Aorta (tissue), 5 donors: ENCODE results near the gene DPH2. TPM values are rescaled to one million over a fixed set of nuclear protein-coding genes. Genes with fewer than 3 reads are reported as not detected.

Source experiments
- ATAC-seq: fragments of 200-7000 bp; cut with Tn5 transposase; one replicate; pipeline ENCODE4 v1.9.1; 2022; ENCODE audit warnings: moderate library complexity; ENCODE audit not compliant: low FRiP score
- DNase-seq, 2 donors: peaks; one replicate each; pipeline ENCODE4 v3.0.0-alpha.2; 2020
- H3K27ac ChIP-seq, 2 donors: one replicate each; pipeline ENCODE4 v1.5.1; 2013; ENCODE audit warnings: low read length in 2 of 2, mild to moderate bottlenecking in 2 of 2, moderate library complexity in 2 of 2, control low read depth in 1 of 2, inconsistent platforms in 1 of 2, low read depth in 1 of 2
- H3K27me3 ChIP-seq, 2 donors: one replicate each; pipeline ENCODE4 v1.6.1; 2013; ENCODE audit warnings: control low read depth in 1 of 2, low read length in 1 of 2, mild to moderate bottlenecking in 1 of 2, moderate library complexity in 1 of 2; ENCODE audit not compliant: insufficient read depth in 2 of 2, control insufficient read depth in 1 of 2
- H3K36me3 ChIP-seq, 2 donors: one replicate each; pipeline ENCODE4 v1.6.1; 2013; ENCODE audit warnings: control low read depth in 1 of 2, low read length in 1 of 2, mild to moderate bottlenecking in 1 of 2; ENCODE audit not compliant: insufficient read depth in 2 of 2, control insufficient read depth in 1 of 2
- H3K4me1 ChIP-seq, 2 donors: one replicate each; pipeline ENCODE4 v1.6.1; 2013; ENCODE audit warnings: low read length in 2 of 2, control low read depth in 1 of 2, mild to moderate bottlenecking in 1 of 2, moderate library complexity in 1 of 2; ENCODE audit not compliant: insufficient read depth in 2 of 2, control insufficient read depth in 1 of 2
- H3K4me3 ChIP-seq, 2 donors: one replicate each; pipeline ENCODE4 v1.5.1; 2013; ENCODE audit warnings: low read length in 2 of 2, control low read depth in 1 of 2, mild to moderate bottlenecking in 1 of 2
- H3K9me3 ChIP-seq: one replicate; pipeline ENCODE4 v1.6.1; 2013; ENCODE audit warnings: mild to moderate bottlenecking, low read length; ENCODE audit not compliant: control insufficient read depth
- WGBS, 2 donors: extraction: QIAGEN DNeasy Blood & Tissue Kit; methylation state at CpG; one replicate each; pipeline ENCODE4 v1.1.7; 2013; 5-methylcytosine and 5-hydroxymethylcytosine counted together
- intact Hi-C, 2 donors: fragments of 100-400 bp; cut with DNase I; formaldehyde crosslinking; loops; one replicate each; pipeline versions ENCODE4 v1.14.2 to v1.15.0; 2022
- polyA plus RNA-seq, 2 donors: library from polyadenylated mRNA; stranded (reverse); fragments of 200-250 nt; gene quantifications; one replicate each; pipeline ENCODE4 v1.2.3, GENCODE V29; 2013
- total RNA-seq, 2 donors: library from RNA; stranded (reverse); fragmentation: NEBNext Ultra II Directional; extraction: Animal tissue kit (Norgen Biotek cat#: 25700); gene quantifications; one replicate each; pipeline ENCODE4 v1.2.1, GENCODE V29; 2021
- donor health status: healthy with polysubstance abuse.
- donor health status: Bipolar disorder and iron deficiency.
- donor health status: DM: no; HTN: no; CAD: no.
- donor health status: DM: no; HTN: no; CAD: no.
- donor health status: DM: yes; HTN: yes; CAD: no.

DPH2 gene
- total and polyA plus RNA-seq, 4 donors: 6.0 to 15.8 (median 13.3) TPM

- H3K27me3 ChIP-seq: no peaks in the 10 kb centered on the region
- H3K9me3 ChIP-seq: no peaks in the 10 kb centered on the region
- H3K4me3 ChIP-seq: no peak overlapping the region
- H3K36me3 ChIP-seq: no peaks in the 10 kb centered on the region
- H3K27ac ChIP-seq: no peak overlapping the region
- no peaks in the 10 kb centered on the region for H3K4me1 ChIP-seq
- 80 to 82% methylated on average over 10 of the region's 10 CpGs for WGBS, 2 donors
- intact Hi-C loops: loop anchor here in 1 of 2 donors (10.0 kb wide), 1 partner anchor 404 kb away; the partner anchor contains the start of gene PTPRF
- DNase-seq (peak in 1 of 2 donors; percentile 41), ATAC-seq (no peak)
These were observed 31.4 kb upstream of the DPH2 start for GRCh38 chr1:43938383-43938782.

GRCh38 chr1:43938892-43939587, 30.8 kb upstream of the DPH2 start:
- H3K4me1 ChIP-seq: no peaks in the 10 kb centered on the region
- peak in 1 of 2 donors; percentile 12 for DNase-seq
- no peaks in the 10 kb centered on the region for H3K36me3 ChIP-seq
- no peaks in the 10 kb centered on the region for H3K27me3 ChIP-seq
- H3K9me3 ChIP-seq: no peaks in the 10 kb centered on the region
- 82 to 89% methylated on average over 3 of the region's 3 CpGs for WGBS, 2 donors
- ATAC-seq: no peak
- H3K4me3 ChIP-seq: no peak overlapping the region
- H3K27ac ChIP-seq: no peak overlapping the region
- intact Hi-C loops: loop anchor here in 1 of 2 donors (10.0 kb wide), 1 partner anchor 404 kb away; the partner anchor contains the start of gene PTPRF

- Histone ChIP-seq H3K36me3 (no peaks in the 10 kb centered on the region), H3K9me3 (no peaks in the 10 kb centered on the region), H3K4me1 (no peaks in the 10 kb centered on the region), H3K4me3 (no peak overlapping the region), H3K27ac (no peak overlapping the region), H3K27me3 (no peaks in the 10 kb centered on the region)
- intact Hi-C loops: loop anchor here in 1 of 2 donors (10.0 kb wide), 1 partner anchor 408 kb away; the partner anchor contains the start of gene PTPRF
- ATAC-seq: no peak
- 95% methylated on average over 3 of the region's 3 CpGs for WGBS, 2 donors
- peak in 1 of 2 donors; percentile 11 for DNase-seq
These were observed 27.4 kb upstream of the DPH2 start for GRCh38 chr1:43942411-43942810.

- intact Hi-C loops: loop anchor here in 1 of 2 donors (10.0 kb wide), 1 partner anchor 410 kb away; the partner anchor contains the start of gene PTPRF
These were observed 24.9 kb upstream of the DPH2 start for GRCh38 chr1:43944860-43945259.

GRCh38 chr1:43945674-43946235, 24.1 kb upstream of the DPH2 start:
- no peak for DNase-seq
- Histone ChIP-seq H3K27me3 (no peaks in the 10 kb centered on the region), H3K9me3 (no peaks in the 10 kb centered on the region), H3K36me3 (no peaks in the 10 kb centered on the region), H3K4me3 (peak overlapping the region; percentile 35 to 73), H3K4me1 (no peaks in the 10 kb centered on the region), H3K27ac (peak overlapping the region in 1 of 2 donors; percentile 38)
- ATAC-seq: no peak
- 0 to 3% methylated on average over 3 of the region's 3 CpGs for WGBS, 2 donors
- intact Hi-C loops: loop anchor here in 1 of 2 donors (1.0 to 10.0 kb wide), 2 partner anchors 24 to 411 kb away; partner anchors contain the start of gene PTPRF

More at GRCh38 chr1:43944860-43945259, 24.9 kb upstream of the DPH2 start:
- Histone ChIP-seq H3K9me3 (no peaks in the 10 kb centered on the region), H3K4me1 (no peaks in the 10 kb centered on the region), H3K4me3 (no peak overlapping the region), H3K27ac (no peak overlapping the region), H3K36me3 (no peaks in the 10 kb centered on the region), H3K27me3 (no peaks in the 10 kb centered on the region)
- DNase-seq (peak in 1 of 2 donors; percentile 6), ATAC-seq (no peak)
- 97 to 100% methylated on average over 1 of the region's 1 CpG for WGBS, 2 donors

GRCh38 chr1:43946236-43947060, 23.4 kb upstream of the DPH2 start, which contains the start of gene IPO13:
IPO13 (plus strand) TSS chr1:43946950; CDS start chr1:43947601, 651 bp downstream.
- intact Hi-C loops: loop anchor here in 1 of 2 donors (1.0 to 10.0 kb wide), 2 partner anchors 23 to 412 kb away; partner anchors contain the start of gene PTPRF

GRCh38 chr1:43947061-43947873, 22.5 kb upstream of the DPH2 start:
- H3K4me1 ChIP-seq: no peaks in the 10 kb centered on the region
- intact Hi-C loops: loop anchor here in 1 of 2 donors (10.0 kb wide), 1 partner anchor 412 kb away; the partner anchor contains the start of gene PTPRF
- H3K9me3 ChIP-seq: no peaks in the 10 kb centered on the region
- H3K36me3 ChIP-seq: no peaks in the 10 kb centered on the region
- H3K27me3 ChIP-seq: no peaks in the 10 kb centered on the region
- no peak for DNase-seq
- 1% methylated on average over 25 to 27 of the region's 27 CpGs for whole genome bisulfite sequencing, 2 donors
- peak; percentile 37 for ATAC-seq
- H3K27ac ChIP-seq: peak overlapping the region in 1 of 2 donors; percentile 9
- H3K4me3 ChIP-seq: peak overlapping the region; percentile 22 to 59

More at GRCh38 chr1:43946236-43947060, 23.4 kb upstream of the DPH2 start, which contains the start of gene IPO13:
- no peaks in the 10 kb centered on the region for H3K27me3 ChIP-seq
- peak within 1 kb of the TSS; percentile 59 to 73 for H3K4me3 ChIP-seq
- no peaks in the 10 kb centered on the region for H3K9me3 ChIP-seq
- H3K4me1 ChIP-seq: no peaks in the 10 kb centered on the region
- peak; percentile 97 to 99 for DNase-seq
- H3K36me3 ChIP-seq: no peaks in the 10 kb centered on the region
- ATAC-seq: peak; percentile 98
- H3K27ac ChIP-seq: peak within 1 kb of the TSS; percentile 71 to 80
- 0% methylated on average over 54 to 74 of the region's 74 CpGs for WGBS, 2 donors
